Caco-2 (cell line): ENCODE data around the gene ZNF688. TPM values are rescaled to one million over a fixed set of nuclear protein-coding genes. Genes with fewer than 3 reads are reported as not detected.
A peak's percentile ranks its signal among the peaks of the same experiment; 100 is the strongest.

Experiments used
- BruUV-seq: library from RNA; stranded (reverse); fragments of 400-500 nt; replicated peaks from 2 replicates; lab custom pipeline; 2021; lab: Mats Ljungman, UMichigan
- CTCF ChIA-PET: fragments of 300-600 bp; sonication (Branson Sonifier 250); formaldehyde crosslinking; loops from one replicate; lab custom pipeline; 2022; ENCODE audit warnings: antibody characterized with exemption; lab: Charles Lee
- POLR2A ChIA-PET: fragments of 300-600 bp; sonication (Branson Sonifier 250); formaldehyde crosslinking; loops from one replicate; lab custom pipeline; 2022; ENCODE audit warnings: antibody characterized with exemption; lab: Charles Lee
- DNase-seq, 2 experiments: peaks; one replicate each; pipeline versions ENCODE4 v3.0.0 to v3.0.0-alpha.2; 2020 to 2022
- H3K27me3 ChIP-seq: replicated peaks from 2 replicates; pipeline ENCODE4 v1.6.0; 2011; ENCODE audit warnings: low read length; ENCODE audit not compliant: control insufficient read depth, insufficient read depth
- H3K36me3 ChIP-seq: 2 replicates; pipeline ENCODE4 v1.5.1; 2011; ENCODE audit warnings: low read length; ENCODE audit not compliant: control insufficient read depth, insufficient read depth
- H3K4me1 ChIP-seq: fragments of 250-450 bp; sonication (Bioruptor Pico); 2 replicates; pipeline ENCODE4 v1.5.1; 2020; ENCODE audit warnings: mild to moderate bottlenecking
- H3K4me3 ChIP-seq: 2 replicates; pipeline ENCODE4 v1.5.1; 2011; ENCODE audit warnings: low read depth, mild to moderate bottlenecking, control low read depth, low read length
- H3K9me3 ChIP-seq: fragments of 250-450 bp; sonication (Bioruptor Pico); 2 replicates; pipeline ENCODE4 v1.5.1; 2020; ENCODE audit warnings: mild to moderate bottlenecking, moderate library complexity
- H3K27ac Mint-ChIP-seq: one replicate; pipeline ENCODE4 v1.8.0; 2022; ENCODE audit warnings: mixed read lengths; ENCODE audit not compliant: unreplicated experiment
- H3K27me3 Mint-ChIP-seq: one replicate; pipeline ENCODE4 v1.8.0; 2022; ENCODE audit warnings: mixed read lengths; ENCODE audit not compliant: insufficient read depth, unreplicated experiment
- H3K36me3 Mint-ChIP-seq: one replicate; pipeline ENCODE4 v1.8.0; 2022; ENCODE audit warnings: mild to moderate bottlenecking, mixed read lengths; ENCODE audit not compliant: insufficient read depth, unreplicated experiment
- H3K4me1 Mint-ChIP-seq: one replicate; pipeline ENCODE4 v1.8.0; 2022; ENCODE audit warnings: low read depth, mixed read lengths; ENCODE audit not compliant: unreplicated experiment
- H3K4me3 Mint-ChIP-seq: one replicate; pipeline ENCODE4 v1.8.0; 2022; ENCODE audit warnings: mild to moderate bottlenecking, moderate library complexity, mixed read lengths; ENCODE audit not compliant: unreplicated experiment
- H3K9me3 Mint-ChIP-seq: one replicate; pipeline ENCODE4 v1.8.0; 2022; ENCODE audit warnings: mixed read lengths; ENCODE audit not compliant: unreplicated experiment
- intact Hi-C: fragments of 100-400 bp; cut with micrococcal nuclease; formaldehyde crosslinking; loops from one replicate; pipeline ENCODE4 v1.10.0; 2022; ENCODE audit not compliant: unreplicated experiment
- total RNA-seq: library from RNA; stranded (reverse); gene quantifications from 2 replicates; pipeline ENCODE4 v1.2.3, GENCODE V29; 2022
- TF ChIP-seq, protein P1 (sequence below), 2 experiments: fragments of 200-600 bp in 1 of 2; IDR thresholded peaks; 1 replicate in 1 of 2; 2 replicates in 1 of 2; pipeline versions ENCODE4 v1.5.1 to v1.8.0; 2011 to 2022; ENCODE audit warnings: antibody characterized with exemption in 1 of 2, control low read depth in 1 of 2, inconsistent platforms in 1 of 2, low read depth in 1 of 2, low read length in 1 of 2, mild to moderate bottlenecking in 1 of 2, moderate library complexity in 1 of 2; ENCODE audit not compliant: insufficient read depth in 1 of 2, severe bottlenecking in 1 of 2, unreplicated experiment in 1 of 2

The ZNF688 gene
- total RNA-seq, 1 experiment from 2014 or later, result 6.2 TPM

DNA sequence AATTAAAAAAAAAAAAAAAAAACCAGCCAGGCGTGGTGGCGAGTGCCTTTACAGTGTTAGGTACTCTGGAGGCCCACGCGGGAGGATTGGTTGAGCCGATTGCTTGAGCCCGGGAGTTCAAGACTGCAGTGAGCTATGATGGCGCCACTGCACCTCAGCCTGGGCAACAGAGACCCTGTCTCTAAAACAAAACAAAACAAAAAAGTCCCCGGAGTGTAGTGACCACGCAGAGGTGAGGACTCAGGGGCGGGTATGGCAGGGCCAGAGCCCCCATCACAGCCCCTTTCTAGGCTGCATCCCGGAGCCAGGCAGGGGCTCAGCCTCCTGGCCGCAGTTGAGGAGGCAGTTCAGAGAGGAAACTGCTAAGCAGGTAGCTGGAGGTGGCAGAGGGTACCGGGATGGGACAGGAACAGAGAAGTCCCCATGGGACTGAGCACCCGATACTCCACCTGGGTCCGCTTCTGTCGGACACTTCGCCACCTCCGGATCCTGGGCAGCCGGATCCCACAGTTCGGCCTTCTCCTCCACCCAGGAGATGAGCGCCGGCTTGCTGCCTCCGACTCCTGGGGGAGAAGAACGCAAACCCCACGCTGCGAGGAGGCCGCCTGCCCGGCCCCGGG is 37.7 kb downstream of the ZNF688 start:
- H3K4me1 Mint-ChIP-seq, result no peaks in the 10 kb centered on the region
- Histone ChIP-seq H3K36me3 (no peaks in the 10 kb centered on the region; the same call in 1 of the 2 replicates), H3K4me1 (peaks cover 4% of the 10 kb centered on the region), H3K9me3 (no peaks in the 10 kb centered on the region), H3K4me3 (peak overlapping the region; percentile 80), H3K27me3 (no peaks in the 10 kb centered on the region)
- TF ChIP-seq, protein P1, sequence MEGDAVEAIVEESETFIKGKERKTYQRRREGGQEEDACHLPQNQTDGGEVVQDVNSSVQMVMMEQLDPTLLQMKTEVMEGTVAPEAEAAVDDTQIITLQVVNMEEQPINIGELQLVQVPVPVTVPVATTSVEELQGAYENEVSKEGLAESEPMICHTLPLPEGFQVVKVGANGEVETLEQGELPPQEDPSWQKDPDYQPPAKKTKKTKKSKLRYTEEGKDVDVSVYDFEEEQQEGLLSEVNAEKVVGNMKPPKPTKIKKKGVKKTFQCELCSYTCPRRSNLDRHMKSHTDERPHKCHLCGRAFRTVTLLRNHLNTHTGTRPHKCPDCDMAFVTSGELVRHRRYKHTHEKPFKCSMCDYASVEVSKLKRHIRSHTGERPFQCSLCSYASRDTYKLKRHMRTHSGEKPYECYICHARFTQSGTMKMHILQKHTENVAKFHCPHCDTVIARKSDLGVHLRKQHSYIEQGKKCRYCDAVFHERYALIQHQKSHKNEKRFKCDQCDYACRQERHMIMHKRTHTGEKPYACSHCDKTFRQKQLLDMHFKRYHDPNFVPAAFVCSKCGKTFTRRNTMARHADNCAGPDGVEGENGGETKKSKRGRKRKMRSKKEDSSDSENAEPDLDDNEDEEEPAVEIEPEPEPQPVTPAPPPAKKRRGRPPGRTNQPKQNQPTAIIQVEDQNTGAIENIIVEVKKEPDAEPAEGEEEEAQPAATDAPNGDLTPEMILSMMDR (IDR thresholded peaks at IDR 0.05; ENCODE audit: insufficient read depth in 1 of 2, low read depth in 1 of 2, low read length in 1 of 2, severe bottlenecking in 1 of 2, unreplicated experiment in 1 of 2), result no peak
- peaks cover 12% of the 10 kb centered on the region for H3K36me3 Mint-ChIP-seq
- no peak for DNase-seq
- H3K27ac Mint-ChIP-seq, result no peak overlapping the region
- H3K4me3 Mint-ChIP-seq, result peak overlapping the region; percentile 87
- POLR2A ChIA-PET, result interaction anchor here (1.1 to 2.5 kb wide), 5 partner anchors 95 to 125 kb away, joined by 3 to 26 read pairs (median 5); partner anchors contain the start of genes DCTPP1 and FBRS
- no peaks in the 10 kb centered on the region for H3K27me3 Mint-ChIP-seq
- CTCF ChIA-PET, result interaction anchor here (0.5 to 3.0 kb wide), 5 partner anchors 24 to 131 kb away, joined by 3 to 43 read pairs (median 14); partner anchors contain the start of genes DCTPP1, ZNF688 and ZNF764
- no TSS peak for BruUV-seq
- intact Hi-C loops, result loop anchor here (2.0 kb wide), 3 partner anchors 25 to 95 kb away; partner anchors contain the start of gene ZNF764
- H3K9me3 Mint-ChIP-seq, result no peaks in the 10 kb centered on the region

DNA sequence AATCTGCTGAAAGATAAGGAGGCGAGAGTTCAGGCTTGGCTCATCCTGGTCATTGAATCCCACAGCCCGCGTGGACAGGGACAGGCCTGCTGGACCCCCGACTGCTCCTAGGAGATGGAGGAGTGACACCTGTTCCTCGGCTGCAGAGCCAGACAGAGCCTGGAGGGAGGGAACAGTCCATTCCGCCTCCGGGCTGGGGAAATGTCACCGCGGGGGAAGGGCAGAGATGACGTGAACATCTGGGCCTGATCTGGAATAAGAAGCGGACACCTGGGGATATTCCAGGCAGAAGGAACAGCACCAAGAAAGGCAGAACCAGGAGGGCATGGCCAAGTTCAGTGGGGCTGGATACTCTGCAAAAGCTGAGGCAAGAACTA is 38.4 kb downstream of the ZNF688 start:
- H3K4me1 Mint-ChIP-seq, result peaks cover 1% of the 10 kb centered on the region
- H3K9me3 Mint-ChIP-seq, result no peaks in the 10 kb centered on the region
- Histone ChIP-seq H3K9me3 (no peaks in the 10 kb centered on the region), H3K36me3 (no peaks in the 10 kb centered on the region; the same call in 1 of the 2 replicates), H3K27me3 (no peaks in the 10 kb centered on the region), H3K4me3 (0 out of 2 replicates have a peak overlapping the region, but pooled peaks have one; percentile 80), H3K4me1 (peaks cover 9% of the 10 kb centered on the region)
- H3K27ac Mint-ChIP-seq, result no peak overlapping the region
- H3K4me3 Mint-ChIP-seq, result peak overlapping the region; percentile 87
- TF ChIP-seq, protein P1 (IDR thresholded peaks at IDR 0.05; ENCODE audit: insufficient read depth in 1 of 2, low read depth in 1 of 2, low read length in 1 of 2, severe bottlenecking in 1 of 2, unreplicated experiment in 1 of 2), result no peak
- no peak for DNase-seq
- ChIA-PET CTCF (interaction anchor here (0.5 kb wide), 1 partner anchor 36 kb away, joined by 3 read pairs; no protein-coding TSS in a partner anchor), POLR2A (no interaction called here)
- H3K27me3 Mint-ChIP-seq, result no peaks in the 10 kb centered on the region
- intact Hi-C loops, result no loop called here
- no TSS peak for BruUV-seq
- H3K36me3 Mint-ChIP-seq, result peaks cover 12% of the 10 kb centered on the region

DNA sequence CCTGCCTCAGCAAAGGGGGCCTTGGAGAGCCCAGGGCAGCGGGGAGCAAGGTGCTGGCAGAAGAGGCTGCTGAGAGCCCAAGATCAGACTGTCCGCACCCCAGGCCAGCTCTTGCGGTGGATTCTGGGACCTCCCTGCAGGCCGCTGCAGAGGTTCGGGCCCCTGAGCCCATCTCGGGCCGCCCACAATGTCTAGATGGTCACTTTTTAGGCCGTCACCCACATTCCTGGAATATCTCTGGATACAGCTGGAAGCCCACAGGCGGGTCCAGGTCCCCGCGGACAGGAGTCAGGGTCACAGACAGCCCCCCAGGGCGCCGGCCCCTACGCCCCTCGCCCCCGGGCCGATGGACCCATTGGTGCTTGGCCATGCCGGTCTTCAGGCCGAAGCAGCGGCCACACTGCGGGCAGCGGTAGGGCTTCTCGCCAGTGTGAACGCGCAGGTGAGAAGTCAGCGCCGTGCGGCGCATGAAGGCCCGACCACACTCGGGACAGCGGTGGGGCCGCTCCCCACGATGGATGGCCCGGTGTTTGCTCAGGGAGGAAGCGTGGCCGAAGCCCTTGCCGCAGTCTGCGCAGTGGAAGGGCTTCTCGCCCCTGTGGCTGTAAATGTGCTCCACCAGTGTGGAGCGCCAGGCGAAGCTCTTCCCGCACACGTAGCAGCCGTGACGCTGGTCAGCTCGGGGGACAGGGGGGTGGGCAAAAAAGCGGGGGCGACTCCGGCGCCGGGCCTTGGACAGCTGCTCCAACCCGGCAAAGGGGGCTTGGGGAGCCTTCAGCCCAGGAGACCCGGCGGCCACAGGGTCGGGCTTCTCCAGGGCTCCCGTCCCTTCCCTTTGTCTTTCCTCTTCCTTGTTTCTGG is 39.0 kb downstream of the ZNF688 start:
- Histone ChIP-seq H3K27me3 (no peaks in the 10 kb centered on the region), H3K4me3 (no peak overlapping the region), H3K4me1 (peaks cover 15% of the 10 kb centered on the region), H3K9me3 (no peaks in the 10 kb centered on the region), H3K36me3 (no peaks in the 10 kb centered on the region; the same call in 1 of the 2 replicates)
- no peaks in the 10 kb centered on the region for H3K9me3 Mint-ChIP-seq
- H3K27me3 Mint-ChIP-seq, result no peaks in the 10 kb centered on the region
- CTCF ChIA-PET, result no interaction called here
- no TSS peak for BruUV-seq
- no peak for DNase-seq
- TF ChIP-seq, protein P1 (IDR thresholded peaks at IDR 0.05; ENCODE audit: insufficient read depth in 1 of 2, low read depth in 1 of 2, low read length in 1 of 2, severe bottlenecking in 1 of 2, unreplicated experiment in 1 of 2), result no peak
- POLR2A ChIA-PET, result no interaction called here
- intact Hi-C loops, result no loop called here
- peak overlapping the region; percentile 87 for H3K4me3 Mint-ChIP-seq
- H3K4me1 Mint-ChIP-seq, result peaks cover 6% of the 10 kb centered on the region
- no peak overlapping the region for H3K27ac Mint-ChIP-seq
- peaks cover 15% of the 10 kb centered on the region for H3K36me3 Mint-ChIP-seq
